AG04450 (cell line): Measurements from ENCODE around the gene ZNF519. TPM values are rescaled to one million over a fixed set of nuclear protein-coding genes. Genes with fewer than 3 reads are reported as not detected.
"Not testable (repeated sequence)": the region's sequence is repeated elsewhere in the genome, so short reads cannot be mapped to it uniquely, and the experiment has no call there.

Experiments
- CTCF ChIA-PET: fragments of 300-600, 350-600 bp; formaldehyde crosslinking; extraction: SDS; loops from one replicate; lab custom pipeline; 2022; ENCODE audit warnings: antibody characterized with exemption, inconsistent platforms; lab: Charles Lee
- POLR2A ChIA-PET: fragments of 350-600 bp; formaldehyde crosslinking; extraction: SDS; loops from one replicate; lab custom pipeline; 2021; ENCODE audit warnings: antibody characterized with exemption, inconsistent platforms; lab: Yijun Ruan, JAX
- DNase-seq: peaks from one replicate; pipeline ENCODE4 v3.0.0-alpha.2; 2011; ENCODE audit warnings: low read depth, low spot score
- H3K27ac ChIP-seq: one replicate; pipeline ENCODE4 v1.5.1; 2012; ENCODE audit warnings: low read depth, low read length, control low read depth
- H3K27me3 ChIP-seq: one replicate; pipeline ENCODE4 v1.6.0; 2012; ENCODE audit warnings: low read length; ENCODE audit not compliant: control insufficient read depth, insufficient read depth
- H3K4me3 ChIP-seq: 2 replicates; pipeline ENCODE4 v1.5.1; 2011; ENCODE audit warnings: mild to moderate bottlenecking, low read depth, low read length, control low read depth
- H3K9me3 ChIP-seq: 2 replicates; pipeline ENCODE4 v1.5.1; 2012; ENCODE audit warnings: low read length; ENCODE audit not compliant: control insufficient read depth, insufficient read depth
- polyA plus RNA-seq: library from polyadenylated mRNA; depleted of rRNA; stranded (reverse); fragments of >200 nt; gene quantifications from 2 replicates; pipeline ENCODE4 v1.2.3, GENCODE V29; 2011

Gene ZNF519
- polyA plus RNA-seq, 1 experiment = 2.7 TPM

GRCh38 chr18:14173116-14173951 lies 41.1 kb upstream of the ZNF519 start:
- POLR2A ChIA-PET, H3K4me3 ChIP-seq, DNase-seq, H3K27ac ChIP-seq, H3K27me3 ChIP-seq, CTCF ChIA-PET: not testable (repeated sequence)
- H3K9me3 ChIP-seq = peaks cover 63% of the 10 kb centered on the region

- H3K27ac ChIP-seq, CTCF ChIA-PET, POLR2A ChIA-PET, H3K27me3 ChIP-seq, DNase-seq, H3K4me3 ChIP-seq: not testable (repeated sequence)
- H3K9me3 ChIP-seq = peaks cover 57% of the 10 kb centered on the region
These were observed 40.2 kb upstream of the ZNF519 start for GRCh38 chr18:14172142-14173115.

DNA sequence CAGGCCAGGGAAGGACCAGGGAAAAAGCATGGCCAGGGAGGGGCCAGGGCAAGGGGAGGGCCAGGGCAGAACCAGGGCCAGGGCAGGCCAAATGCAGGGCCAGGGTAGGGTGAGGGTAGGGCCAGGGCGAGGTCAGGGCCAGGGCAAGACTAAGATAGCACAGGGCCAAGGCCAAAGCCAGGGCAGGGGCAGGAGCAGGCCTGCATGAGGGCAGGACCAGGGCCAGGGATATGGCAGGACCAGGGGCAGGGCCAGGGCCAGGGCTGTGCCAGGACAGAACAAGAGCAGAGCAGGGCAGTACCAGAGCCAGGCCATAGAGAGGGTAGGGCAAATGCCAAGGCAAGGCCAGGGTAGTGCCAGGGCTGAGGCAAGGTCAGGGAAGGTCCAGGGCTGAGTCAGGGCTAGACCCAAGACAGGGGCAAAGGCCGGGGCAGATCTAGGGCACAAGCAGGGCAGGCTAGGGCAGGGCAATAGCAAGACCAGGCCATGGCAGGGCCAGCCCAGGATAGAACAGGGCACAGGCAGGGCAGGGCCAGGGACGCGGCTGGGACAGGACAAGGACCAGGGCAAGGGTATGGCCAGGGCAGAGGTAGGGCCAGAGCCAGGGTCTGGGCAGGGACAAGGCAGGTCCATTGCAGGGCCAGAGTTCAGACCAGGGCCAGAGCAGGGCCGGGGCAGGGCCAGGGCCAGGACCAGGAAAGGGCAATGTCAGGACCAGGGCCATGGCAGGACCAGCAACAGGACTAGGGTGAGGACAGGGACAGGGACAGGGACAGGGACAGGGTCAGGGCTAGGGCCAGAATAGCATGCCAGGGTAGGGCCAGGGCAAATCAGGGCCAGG lies 39.3 kb upstream of the ZNF519 start:
- CTCF ChIA-PET, H3K4me3 ChIP-seq, POLR2A ChIA-PET, H3K27ac ChIP-seq, DNase-seq, H3K27me3 ChIP-seq: not testable (repeated sequence)
- H3K9me3 ChIP-seq = peaks cover 55% of the 10 kb centered on the region

GRCh38 chr18:14170367-14171036 lies 38.3 kb upstream of the ZNF519 start:
- peaks cover 54% of the 10 kb centered on the region for H3K9me3 ChIP-seq
- H3K4me3 ChIP-seq, POLR2A ChIA-PET, CTCF ChIA-PET, DNase-seq, H3K27ac ChIP-seq, H3K27me3 ChIP-seq: not testable (repeated sequence)

DNA sequence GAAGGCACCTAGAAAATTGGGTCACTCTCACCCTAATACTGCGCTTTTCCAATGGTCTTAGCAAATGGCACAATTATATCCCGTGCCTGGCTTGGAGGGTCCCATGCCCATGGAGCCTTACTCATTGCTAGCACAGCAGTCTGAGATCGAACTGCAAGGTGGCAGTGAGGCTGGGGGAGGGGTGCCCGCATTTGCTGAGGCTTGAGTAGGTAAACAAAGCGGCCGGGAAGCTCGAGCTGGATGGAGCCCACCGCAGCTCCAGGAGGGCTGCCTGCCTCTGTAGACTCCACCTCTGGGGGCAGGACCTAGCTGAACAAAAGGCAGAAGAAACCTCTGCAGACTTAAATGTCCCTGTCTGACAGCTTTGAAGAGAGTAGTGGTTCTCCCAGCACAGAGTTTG lies 30.7 kb upstream of the ZNF519 start:
- H3K4me3 ChIP-seq, H3K27me3 ChIP-seq, DNase-seq, POLR2A ChIA-PET, H3K9me3 ChIP-seq, CTCF ChIA-PET, H3K27ac ChIP-seq: not testable (repeated sequence)

GRCh38 chr18:14151564-14152113 lies 19.4 kb upstream of the ZNF519 start:
- POLR2A ChIA-PET, CTCF ChIA-PET, H3K4me3 ChIP-seq, H3K27me3 ChIP-seq, DNase-seq, H3K27ac ChIP-seq: not testable (repeated sequence)
- peaks cover 31% of the 10 kb centered on the region; the same call in 1 of the 2 replicates for H3K9me3 ChIP-seq

DNA sequence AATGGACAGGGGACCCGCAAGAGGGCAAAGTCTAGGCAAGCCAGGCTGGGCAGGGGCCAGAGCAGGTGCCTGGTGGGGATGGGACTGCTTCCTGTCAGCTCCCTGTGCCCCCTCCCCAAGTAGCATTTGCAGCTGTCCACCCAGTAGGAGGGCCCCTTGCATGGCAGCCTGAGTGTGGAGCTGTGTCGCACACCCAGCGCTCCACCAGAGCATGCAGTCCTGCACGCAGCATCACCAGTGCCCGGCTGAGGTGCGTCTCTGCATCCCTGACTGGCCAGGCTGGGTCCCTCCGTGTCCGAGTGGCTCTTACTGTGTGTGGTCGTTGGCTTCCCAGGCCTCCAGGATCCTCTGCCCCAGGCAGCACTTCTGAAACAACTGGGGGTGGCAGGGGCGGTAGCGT lies 18.5 kb upstream of the ZNF519 start:
- H3K4me3 ChIP-seq, H3K27me3 ChIP-seq, DNase-seq, POLR2A ChIA-PET, CTCF ChIA-PET, H3K27ac ChIP-seq: not testable (repeated sequence)
- H3K9me3 ChIP-seq = peaks cover 39% of the 10 kb centered on the region; the same call in 1 of the 2 replicates

- H3K27me3 ChIP-seq, POLR2A ChIA-PET, CTCF ChIA-PET, DNase-seq, H3K27ac ChIP-seq, H3K4me3 ChIP-seq: not testable (repeated sequence)
- peaks cover 45% of the 10 kb centered on the region; the same call in 1 of the 2 replicates for H3K9me3 ChIP-seq
These were observed 17.7 kb upstream of the ZNF519 start for GRCh38 chr18:14149916-14150420.

DNA sequence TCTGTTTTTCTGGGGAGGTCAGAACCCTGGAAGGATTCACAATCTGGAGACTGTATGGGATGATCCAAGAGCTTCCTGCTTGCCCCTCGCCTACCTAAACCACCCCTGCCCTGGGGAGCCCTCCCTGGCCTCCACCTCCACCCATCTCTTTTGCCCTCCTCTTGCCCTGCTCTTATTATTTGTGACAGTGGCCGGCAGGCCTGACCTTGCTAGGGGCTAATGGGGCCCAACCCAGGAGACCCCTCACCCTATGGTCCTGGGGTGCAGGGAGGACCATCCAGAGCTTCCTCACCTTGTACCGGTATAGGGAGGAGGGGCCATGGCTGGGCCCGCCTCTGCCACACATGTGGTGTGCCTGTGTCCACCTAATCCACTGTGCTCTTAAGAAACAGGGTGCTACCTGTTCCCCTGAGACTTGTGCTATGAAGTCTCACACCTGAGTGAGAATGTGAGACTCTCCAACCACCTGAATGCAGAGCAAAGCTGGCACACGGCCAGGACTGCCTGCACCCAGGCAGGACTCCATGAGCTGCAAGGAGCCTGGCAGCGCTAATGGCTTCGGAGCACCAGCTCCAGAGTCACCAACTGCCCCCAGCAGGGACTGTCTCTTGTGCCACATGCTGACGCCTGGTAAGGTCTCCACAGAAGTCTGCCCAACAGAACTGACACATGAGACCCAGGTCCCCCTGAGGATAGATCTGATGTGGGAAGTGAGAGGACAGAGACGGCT lies 17.1 kb upstream of the ZNF519 start:
- H3K27me3 ChIP-seq, DNase-seq, CTCF ChIA-PET, H3K27ac ChIP-seq, POLR2A ChIA-PET, H3K4me3 ChIP-seq: not testable (repeated sequence)
- H3K9me3 ChIP-seq = peaks cover 52% of the 10 kb centered on the region; the same call in 1 of the 2 replicates
